HCT116 (cell line): ENCODE measurements around the gene RBM38. TPM values are rescaled to one million over a fixed set of nuclear protein-coding genes. Genes with fewer than 3 reads are reported as not detected.
A peak's percentile ranks its signal among the peaks of the same experiment; 100 is the strongest.

Experiments used
- ATAC-seq: fragments of 200-7000 bp; cut with Tn5 transposase; 2 replicates; pipeline ENCODE4 v1.9.1; 2020; ENCODE audit warnings: mild to moderate bottlenecking, moderate library complexity
- BruUV-seq: library from RNA; stranded (reverse); fragments of 400-500 nt; replicated peaks from 2 replicates; lab custom pipeline; 2021; lab: Mats Ljungman, UMichigan
- CTCF ChIA-PET: fragments of 300-600 bp; sonication (Branson Sonifier 250); formaldehyde crosslinking; loops from one replicate; lab custom pipeline; 2021; ENCODE audit warnings: antibody characterized with exemption; lab: Charles Lee
- POLR2A ChIA-PET: fragments of 300-600, 350-600 bp; sonication (Branson Sonifier 250); formaldehyde crosslinking; loops from one replicate; lab custom pipeline; 2021; ENCODE audit warnings: antibody characterized with exemption; lab: Charles Lee
- RAD21 ChIA-PET, 2 experiments: fragments of 300-600 bp; sonication (Branson Sonifier 250); formaldehyde crosslinking; loops; one replicate each; lab custom pipeline; 2023; ENCODE audit warnings: low total read pairs in 2 of 2; ENCODE audit not compliant: uncharacterized antibody in 2 of 2, unreplicated experiment in 2 of 2, low non-redundant PET in 1 of 2; lab: Charles Lee
- DNase-seq: peaks from one replicate; pipeline ENCODE4 v3.0.0-alpha.2; 2010; ENCODE audit warnings: low read depth, low spot score
- H2AFZ ChIP-seq: fragments of 200-600 bp; shearing (Covaris generic), sonication (generic); 2 replicates; pipeline ENCODE4 v1.6.1; 2017; ENCODE audit warnings: low read depth, mixed run types, mixed read lengths, antibody characterized with exemption, low read length; ENCODE audit not compliant: poor library complexity, severe bottlenecking
- H3K27ac ChIP-seq: 2 replicates; pipeline ENCODE4 v1.5.1; 2012; ENCODE audit warnings: low read depth, low read length
- H3K27me3 ChIP-seq: fragments of 200-600 bp; sonication (generic); 2 replicates; pipeline ENCODE4 v1.6.1; 2016; ENCODE audit warnings: mixed run types, low read length, mixed read lengths; ENCODE audit not compliant: insufficient read depth
- H3K36me3 ChIP-seq, 2 experiments: fragments of 200-500 bp in 1 of 2; fragments of 200-600 bp in 1 of 2; sonication (Bioruptor generic) in 1 of 2; sonication (generic) in 1 of 2; 2 replicates each; pipeline versions ENCODE4 v1.5.1 to v1.6.1; 2014 to 2016; ENCODE audit warnings: low read length in 2 of 2, inconsistent platforms in 1 of 2, mixed read lengths in 1 of 2, mixed run types in 1 of 2; ENCODE audit not compliant: insufficient read depth in 2 of 2, control insufficient read depth in 1 of 2
- H3K4me1 ChIP-seq, 2 experiments: fragments of 200-600 bp in 1 of 2; sonication (generic) in 1 of 2; 2 replicates each; pipeline versions ENCODE4 v1.5.1 to v1.6.1; 2012 to 2017; ENCODE audit warnings: low read length in 2 of 2, inconsistent platforms in 1 of 2, mild to moderate bottlenecking in 1 of 2, mixed read lengths in 1 of 2, mixed run types in 1 of 2, moderate library complexity in 1 of 2; ENCODE audit not compliant: insufficient read depth in 2 of 2, control insufficient read depth in 1 of 2
- H3K4me2 ChIP-seq: fragments of 200-600 bp; sonication (generic); 2 replicates; pipeline ENCODE4 v1.6.1; 2017; ENCODE audit warnings: mixed run types, low read length, mixed read lengths
- H3K4me3 ChIP-seq, 2 experiments: fragments of 200-600 bp in 1 of 2; sonication (generic) in 1 of 2; replicated peaks in 1 of 2; 2 replicates each; pipeline ENCODE4 v1.5.1; 2011 to 2016; ENCODE audit warnings: low read length in 2 of 2, control low read depth in 1 of 2, low read depth in 1 of 2, mild to moderate bottlenecking in 1 of 2, mixed read lengths in 1 of 2, mixed run types in 1 of 2
- H3K79me2 ChIP-seq: fragments of 200-600 bp; sonication (generic); 2 replicates; pipeline ENCODE4 v1.6.1; 2017; ENCODE audit warnings: mild to moderate bottlenecking, mixed run types, low read length, moderate library complexity, mixed read lengths; ENCODE audit not compliant: insufficient read depth
- H3K9ac ChIP-seq: fragments of 200-600 bp; sonication (generic); 2 replicates; pipeline ENCODE4 v1.6.1; 2016; ENCODE audit warnings: low read length, mixed read lengths
- H3K9me2 ChIP-seq: fragments of 200-600 bp; sonication (generic), shearing (Covaris generic); 2 replicates; pipeline ENCODE4 v1.6.1; 2017; ENCODE audit warnings: mixed run types, mild to moderate bottlenecking, moderate library complexity; ENCODE audit not compliant: insufficient read depth
- H3K9me3 ChIP-seq, 2 experiments: fragments of 200-500 bp in 1 of 2; fragments of 200-600 bp in 1 of 2; sonication (Bioruptor generic) in 1 of 2; sonication (generic) in 1 of 2; 2 replicates each; pipeline ENCODE4 v1.6.1; 2014 to 2017; ENCODE audit warnings: low read length in 2 of 2, mixed read lengths in 2 of 2, inconsistent platforms in 1 of 2, low read depth in 1 of 2, mild to moderate bottlenecking in 1 of 2, mixed run types in 1 of 2, moderate library complexity in 1 of 2; ENCODE audit not compliant: control insufficient read depth in 1 of 2, insufficient read depth in 1 of 2
- H4K20me1 ChIP-seq: fragments of 200-600 bp; sonication (generic), shearing (Covaris generic); 2 replicates; pipeline ENCODE4 v1.6.1; 2017; ENCODE audit warnings: mixed run types, mild to moderate bottlenecking, moderate library complexity; ENCODE audit not compliant: insufficient read depth
- CTCF ChIP-seq, 3 experiments: fragments of 200-600 bp in 1 of 3; sonication (generic) in 1 of 3; IDR thresholded peaks in 2 of 3; conservative IDR thresholded peaks in 1 of 3; 2 replicates each; pipeline ENCODE4 v1.5.1; 2012 to 2017; ENCODE audit warnings: low read depth in 2 of 3, low read length in 2 of 3, antibody characterized with exemption in 1 of 3, borderline replicate concordance in 1 of 3, control low read depth in 1 of 3, mild to moderate bottlenecking in 1 of 3, mixed read lengths in 1 of 3, mixed run types in 1 of 3, moderate library complexity in 1 of 3; ENCODE audit not compliant: insufficient read depth in 1 of 3
- JUND ChIP-seq: IDR thresholded peaks from 2 replicates; pipeline ENCODE4 v1.6.1; 2012
- MAX ChIP-seq: IDR thresholded peaks from 2 replicates; pipeline ENCODE4 v1.6.1; 2012
- ZBTB33 ChIP-seq: IDR thresholded peaks from 2 replicates; pipeline ENCODE4 v1.6.1; 2011; ENCODE audit warnings: mild to moderate bottlenecking, low read length, moderate library complexity; ENCODE audit not compliant: insufficient replicate concordance; ENCODE audit errors: extremely low read depth
- ZNF274 ChIP-seq: fragments of 200-500 bp; sonication (Bioruptor generic); IDR thresholded peaks from 2 replicates; pipeline ENCODE4 v1.6.1; 2014; ENCODE audit warnings: mild to moderate bottlenecking, low read depth, low read length, inconsistent platforms
- intact Hi-C: fragments of 100-400 bp; cut with micrococcal nuclease; formaldehyde crosslinking; loops from 2 replicates; pipeline ENCODE4 v1.10.0; 2022
- total RNA-seq: library from RNA; stranded (reverse); gene quantifications from one replicate; pipeline ENCODE4 v1.2.1, GENCODE V29; 2021; ENCODE audit not compliant: unreplicated experiment

The RBM38 gene
- total RNA-seq, 1 experiment from 2014 or later: 36.2 TPM

- no peak for TF ChIP-seq CTCF (IDR thresholded peaks at IDR 0.05 in 2 of 3, conservative IDR thresholded peaks at IDR 0.05 in 1 of 3; ENCODE audit: borderline replicate concordance in 1 of 3, insufficient read depth in 1 of 3, low read depth in 2 of 3, low read length in 2 of 3)
- TF ChIP-seq ZBTB33: no peak
- TF ChIP-seq MAX: no peak
- no peak for TF ChIP-seq JUND
Observed at GRCh38 chr20:57433657-57434389, 42.6 kb downstream of the RBM38 start (continued).

GRCh38 chr20:57434390-57434700 is 43.1 kb downstream of the RBM38 start:
- TF ChIP-seq ZNF274: no peak
- peak in 2 of 3 experiments; percentile 51 to 60; a peak in 4 of 6 replicates for TF ChIP-seq CTCF (IDR thresholded peaks at IDR 0.05 in 2 of 3, conservative IDR thresholded peaks at IDR 0.05 in 1 of 3; ENCODE audit: borderline replicate concordance in 1 of 3, insufficient read depth in 1 of 3, low read depth in 2 of 3, low read length in 2 of 3)
- no peaks in the 10 kb centered on the region for H3K9me2 ChIP-seq
- no peak overlapping the region for H3K4me2 ChIP-seq
- ChIA-PET RAD21 (no interaction called here), POLR2A (no interaction called here), CTCF (no interaction called here)
- ATAC-seq (no peak), DNase-seq (no peak)
- no peaks in the 10 kb centered on the region for H4K20me1 ChIP-seq
- peaks cover 51 to 60% of the 10 kb centered on the region in 2 experiments for H3K4me1 ChIP-seq
- H3K27me3 ChIP-seq: no peaks in the 10 kb centered on the region
- no peaks in the 10 kb centered on the region for H3K79me2 ChIP-seq
- no peak overlapping the region for H2AFZ ChIP-seq
- no peak overlapping the region for H3K27ac ChIP-seq
- H3K9me3 ChIP-seq: no peaks in the 10 kb centered on the region
- BruUV-seq: no TSS peak
- H3K4me3 ChIP-seq: no peak overlapping the region
- no peaks in the 10 kb centered on the region for H3K36me3 ChIP-seq
- no peak overlapping the region for H3K9ac ChIP-seq
- intact Hi-C loops: no loop called here
